GM08714 (cell line): ENCODE results near the gene ZNF213.
"Not testable (repeated sequence)": the region's sequence is repeated elsewhere in the genome, so short reads cannot be mapped to it uniquely, and the experiment has no call there.

Experiments used
- H3K4me3 ChIP-seq: fragments of 200-500 bp; sonication (Bioruptor generic); 2 replicates; pipeline ENCODE4 v1.5.1; 2014; ENCODE audit warnings: mild to moderate bottlenecking, low read length, inconsistent platforms
- ZNF274 ChIP-seq: IDR thresholded peaks from 2 replicates; pipeline ENCODE4 v1.6.1; 2012; ENCODE audit warnings: mild to moderate bottlenecking, low read depth, low read length

Gene ZNF213

DNA sequence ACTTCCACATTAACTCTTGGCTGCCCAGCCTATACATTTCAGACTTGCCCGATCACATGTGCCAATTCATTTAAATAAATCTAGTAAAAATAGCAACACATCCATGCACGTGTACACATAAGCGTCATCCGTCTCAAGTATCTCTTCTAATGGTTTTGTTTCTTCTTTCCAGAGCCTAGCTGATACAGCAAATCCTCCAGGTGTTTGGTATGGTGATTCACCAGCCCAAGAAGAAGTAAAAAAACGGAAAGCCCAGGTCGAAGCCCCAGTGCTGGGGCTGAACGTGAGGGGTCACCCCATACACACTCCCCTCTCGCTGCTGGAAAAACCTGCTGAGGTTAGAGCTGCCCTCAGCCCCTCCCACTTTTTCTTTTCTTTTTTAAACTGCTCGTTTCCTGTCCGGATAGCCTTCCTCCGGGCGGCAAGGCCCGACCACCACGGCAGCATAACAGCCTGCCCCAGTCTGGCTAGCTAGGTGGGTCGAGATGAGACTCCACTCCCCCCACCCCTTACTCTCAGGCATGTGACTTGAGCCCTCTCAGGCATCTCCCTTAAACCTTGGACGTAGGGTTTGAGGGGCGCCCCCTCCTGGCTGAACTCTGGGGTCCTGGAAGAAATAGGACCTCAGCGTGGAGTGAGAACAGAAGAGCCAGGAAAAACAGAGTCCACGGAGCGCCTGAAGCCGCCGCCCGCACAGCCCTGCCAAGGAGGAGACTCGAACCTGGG, 39.2 kb downstream of the ZNF213 start:
- TF ChIP-seq ZNF274 = no peak
- peak overlapping the region; percentile 8; the same call in 1 of the 2 replicates for H3K4me3 ChIP-seq

DNA sequence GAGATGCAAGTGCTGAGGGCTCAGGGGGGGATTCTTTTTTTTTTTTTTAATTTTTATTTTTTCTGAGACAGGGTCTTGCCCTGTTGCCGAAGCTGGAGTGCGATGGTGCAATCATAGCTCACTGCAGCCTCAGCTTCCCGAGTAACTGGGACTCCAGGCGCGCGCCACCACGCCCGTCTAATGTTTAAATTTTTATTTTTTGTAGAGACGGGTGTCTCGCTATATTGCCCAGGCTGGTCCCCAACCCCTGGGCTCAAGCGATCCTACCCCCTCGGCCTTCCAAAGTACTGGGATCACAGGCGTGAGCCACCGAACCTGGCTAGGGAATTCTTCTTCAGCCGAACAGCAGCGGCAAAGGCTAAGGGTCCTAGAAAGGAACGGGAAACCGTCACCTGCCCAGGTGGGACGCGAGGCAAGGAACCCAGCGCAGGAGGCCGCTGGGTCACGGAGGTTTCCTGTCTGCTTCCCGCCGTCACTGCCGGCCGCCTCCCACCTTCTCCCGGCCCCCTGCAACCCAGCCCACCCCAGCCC, 39.9 kb downstream of the ZNF213 start:
- no peak for TF ChIP-seq ZNF274
- peak overlapping the region; percentile 8; the same call in 1 of the 2 replicates for H3K4me3 ChIP-seq

DNA sequence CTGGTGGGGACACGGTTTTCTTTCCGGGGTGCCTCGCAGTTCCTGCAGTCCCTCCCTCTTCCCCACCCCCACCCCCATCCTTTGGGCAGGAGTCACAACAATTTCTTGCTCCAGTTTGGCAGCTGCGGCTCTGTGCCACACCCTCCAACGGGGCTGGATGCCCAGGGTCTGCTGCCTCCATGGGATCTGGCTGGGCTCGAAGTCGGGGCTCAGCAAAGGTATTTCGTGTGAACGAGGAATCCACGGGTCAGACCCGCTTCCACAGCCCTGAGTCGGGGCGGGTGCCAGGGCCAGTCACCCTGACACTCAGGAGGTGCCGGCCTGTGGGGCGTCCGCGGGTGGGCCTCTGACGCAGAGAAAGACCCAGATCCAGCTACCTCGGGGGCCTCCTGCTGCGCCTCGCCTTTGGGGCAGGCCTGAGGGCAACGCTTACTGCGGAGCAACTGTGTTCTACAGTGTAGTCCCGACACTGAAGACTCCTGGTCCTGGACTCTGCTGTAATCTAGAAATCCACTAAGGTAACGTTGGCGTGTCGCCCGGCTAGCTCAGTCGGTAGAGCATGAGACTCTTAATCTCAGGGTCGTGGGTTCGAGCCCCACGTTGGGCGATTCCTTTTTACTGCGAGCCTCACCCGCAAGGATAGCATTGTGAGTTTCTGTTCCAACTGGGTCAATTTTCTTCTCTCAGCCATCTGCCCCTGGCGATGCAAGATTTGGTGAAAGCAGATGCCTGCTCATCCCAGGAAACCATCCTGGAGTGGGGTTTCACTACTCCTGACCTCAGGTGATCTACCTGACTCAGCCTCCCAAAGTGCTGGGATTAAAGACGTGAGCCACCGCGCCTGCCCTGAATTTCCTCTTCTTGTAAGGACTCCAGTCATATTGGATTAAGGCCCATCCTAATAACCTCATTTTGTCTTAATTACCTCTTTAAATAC, 40.6 kb downstream of the ZNF213 start:
- no peak for TF ChIP-seq ZNF274
- no peak overlapping the region for H3K4me3 ChIP-seq

DNA sequence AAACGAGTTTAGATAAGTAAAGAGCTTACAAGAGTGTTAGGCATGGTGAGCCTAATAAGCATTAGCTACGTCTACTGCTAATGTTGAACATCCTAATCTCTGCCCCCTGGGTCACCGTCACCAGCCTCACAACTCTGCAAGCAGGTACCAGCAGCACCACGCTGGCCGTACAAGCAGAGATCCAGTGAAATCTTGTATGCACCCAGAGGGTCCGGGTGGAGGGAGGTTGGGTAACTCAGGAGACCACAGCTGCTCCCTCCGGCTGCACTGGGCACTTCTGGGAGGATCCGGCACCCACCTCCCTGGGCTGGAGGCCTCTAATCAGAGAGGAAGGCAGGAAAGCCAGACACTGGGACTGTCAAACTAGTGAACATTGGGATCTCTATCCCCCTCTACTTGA, 44.8 kb downstream of the ZNF213 start:
- TF ChIP-seq ZNF274 = no peak

DNA sequence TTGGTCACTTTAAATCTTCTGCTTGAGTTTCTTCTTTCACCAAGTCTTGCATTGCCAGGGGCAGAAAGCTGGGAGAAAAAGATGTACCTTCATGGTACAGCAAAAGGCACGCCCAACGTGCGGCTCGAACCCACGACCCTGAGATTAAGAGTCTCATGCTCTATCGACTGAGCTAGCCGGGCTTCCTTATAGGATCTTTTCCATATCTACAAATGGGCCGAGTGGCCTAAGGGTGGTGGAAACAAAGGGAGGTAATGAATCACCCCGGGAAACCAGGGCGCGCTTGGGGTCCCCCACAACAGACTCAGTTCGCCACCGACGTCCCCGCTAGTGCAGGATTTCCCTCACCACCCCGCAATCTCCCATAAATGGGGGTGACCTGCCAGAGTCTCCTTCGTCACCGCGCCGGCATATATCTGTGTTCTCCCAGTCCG, 45.6 kb downstream of the ZNF213 start:
- H3K4me3 ChIP-seq = no peak overlapping the region
- TF ChIP-seq ZNF274 = no peak

More for the DNA sequence above, 44.8 kb downstream of the ZNF213 start:
- H3K4me3 ChIP-seq = no peak overlapping the region

DNA sequence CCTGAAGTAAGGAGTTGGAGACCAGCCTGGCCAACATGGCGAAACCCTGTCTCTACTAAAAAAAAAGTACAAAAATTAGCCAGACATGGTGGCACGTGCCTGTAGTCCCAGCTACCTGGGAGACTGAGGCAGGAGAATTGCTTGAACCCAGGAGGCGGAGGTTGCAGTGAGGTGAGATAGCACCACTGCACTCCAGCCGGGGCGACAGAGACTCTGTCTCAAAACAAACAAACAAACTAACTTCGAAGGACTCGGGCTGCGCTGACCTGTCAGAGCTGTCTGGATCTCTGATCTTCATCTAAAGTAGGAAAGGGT, 47.4 kb downstream of the ZNF213 start:
- H3K4me3 ChIP-seq = not testable (repeated sequence)

DNA sequence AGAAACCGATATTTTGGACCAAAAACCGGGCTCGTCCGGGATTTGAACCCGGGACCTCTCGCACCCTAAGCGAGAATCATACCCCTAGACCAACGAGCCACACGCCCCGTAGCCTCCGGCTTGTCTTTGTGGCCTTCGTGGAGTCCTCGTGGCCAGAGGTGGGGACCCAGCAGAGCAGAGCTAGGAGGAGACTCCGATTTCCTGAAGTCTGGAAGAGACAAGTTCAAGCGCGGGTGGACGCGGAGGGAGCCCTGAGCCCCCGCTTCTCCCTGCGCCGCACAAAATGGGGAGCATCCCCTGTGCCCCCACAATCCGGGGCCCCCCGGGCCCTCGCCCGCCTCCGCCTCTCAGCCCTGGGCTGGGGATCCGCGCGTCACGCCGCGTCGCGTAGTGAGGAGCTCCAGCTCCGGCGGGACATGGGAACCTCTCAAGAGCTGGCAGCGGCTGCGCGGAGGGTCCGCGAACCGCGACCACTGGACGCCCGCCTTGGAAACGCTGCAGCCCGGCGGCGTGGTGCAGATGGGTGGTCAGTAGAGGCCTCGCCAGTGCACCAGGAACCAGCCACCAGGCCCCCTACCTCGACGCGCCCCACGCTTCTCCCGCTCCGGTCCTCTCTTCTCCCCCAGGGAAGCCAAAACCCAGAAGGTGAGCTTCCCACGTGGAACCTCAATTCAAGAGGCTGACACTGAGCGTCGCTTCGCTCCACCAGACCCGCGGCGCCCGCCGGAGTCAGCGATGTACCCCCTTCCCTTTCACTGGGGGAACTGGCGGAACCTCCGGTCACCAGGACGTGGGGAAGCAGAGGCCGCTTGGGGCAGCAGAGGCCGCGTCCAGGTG, 48.0 kb downstream of the ZNF213 start:
- no peak for TF ChIP-seq ZNF274
- H3K4me3 ChIP-seq = peak overlapping the region; percentile 62; the same call in 1 of the 2 replicates

DNA sequence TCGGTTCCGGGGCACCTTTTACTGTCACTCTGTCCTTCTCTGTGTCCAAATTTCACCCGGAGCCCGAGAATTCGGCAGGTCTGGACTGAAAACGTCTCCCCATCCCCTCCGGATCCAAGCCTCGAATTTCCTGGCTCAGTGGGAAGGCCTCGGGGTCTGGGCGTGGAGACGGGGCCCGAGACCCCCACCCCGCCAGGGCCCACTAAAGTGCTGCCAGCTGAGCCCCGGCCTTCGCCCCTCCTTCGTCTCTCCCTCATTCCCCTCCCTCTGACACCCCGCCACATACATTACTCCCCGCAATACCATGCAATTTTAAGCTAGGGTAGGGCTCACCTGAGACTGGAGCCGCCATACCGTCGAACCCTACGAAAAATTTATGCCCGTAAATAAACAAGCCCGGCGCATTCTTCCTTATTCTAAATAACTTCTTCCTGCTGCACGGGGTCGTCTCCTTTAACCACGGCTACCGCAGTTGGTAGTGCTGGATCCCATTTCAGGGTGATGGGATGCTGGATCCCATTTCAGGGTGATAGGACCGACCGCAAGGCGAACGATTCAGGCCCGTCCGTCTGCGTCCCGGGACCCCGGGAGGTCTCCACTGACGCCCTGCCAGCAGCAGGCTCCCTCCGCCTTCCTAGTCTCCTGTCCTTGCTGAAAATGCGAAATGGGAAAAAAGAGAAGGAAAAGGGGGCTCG, 48.8 kb downstream of the ZNF213 start:
- no peak for TF ChIP-seq ZNF274
- peak overlapping the region; percentile 62; the same call in 1 of the 2 replicates for H3K4me3 ChIP-seq

DNA sequence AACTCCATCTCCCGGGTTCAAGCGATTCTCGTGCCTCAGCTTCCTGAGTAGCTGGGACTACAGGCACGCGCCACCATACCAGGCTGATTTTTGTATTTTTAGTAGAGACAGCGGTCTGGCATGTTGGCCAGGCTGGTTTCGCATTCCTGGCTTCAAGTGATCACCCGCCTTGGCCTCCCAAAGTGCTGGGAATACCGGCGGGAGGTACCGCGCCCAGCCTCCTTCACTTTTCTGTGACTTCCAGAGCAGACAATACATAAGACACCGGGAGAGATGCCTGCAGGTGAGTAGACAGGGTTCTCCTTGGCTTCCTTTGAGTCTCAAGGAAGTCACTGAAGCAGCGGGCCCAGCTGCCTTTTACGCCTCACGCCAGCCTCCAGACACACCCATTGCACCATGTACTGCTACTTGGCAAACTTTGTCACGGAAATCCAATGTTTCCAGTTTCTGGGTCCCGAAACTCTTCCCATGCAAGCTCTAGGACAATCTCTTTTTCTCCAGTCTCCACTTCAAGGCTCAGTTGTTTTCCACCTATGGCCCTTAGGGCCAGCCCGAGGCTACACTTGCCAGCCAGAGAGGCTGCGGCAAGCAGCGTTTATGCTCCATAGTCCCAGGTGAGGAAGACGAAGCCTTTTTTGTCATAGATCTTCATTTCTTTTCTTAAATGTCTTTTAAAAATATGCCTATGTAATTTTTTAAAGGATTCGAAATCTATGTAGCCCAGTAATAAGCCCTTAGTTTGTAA, 52.3 kb downstream of the ZNF213 start:
- TF ChIP-seq ZNF274 = no peak
- H3K4me3 ChIP-seq = no peak overlapping the region

DNA sequence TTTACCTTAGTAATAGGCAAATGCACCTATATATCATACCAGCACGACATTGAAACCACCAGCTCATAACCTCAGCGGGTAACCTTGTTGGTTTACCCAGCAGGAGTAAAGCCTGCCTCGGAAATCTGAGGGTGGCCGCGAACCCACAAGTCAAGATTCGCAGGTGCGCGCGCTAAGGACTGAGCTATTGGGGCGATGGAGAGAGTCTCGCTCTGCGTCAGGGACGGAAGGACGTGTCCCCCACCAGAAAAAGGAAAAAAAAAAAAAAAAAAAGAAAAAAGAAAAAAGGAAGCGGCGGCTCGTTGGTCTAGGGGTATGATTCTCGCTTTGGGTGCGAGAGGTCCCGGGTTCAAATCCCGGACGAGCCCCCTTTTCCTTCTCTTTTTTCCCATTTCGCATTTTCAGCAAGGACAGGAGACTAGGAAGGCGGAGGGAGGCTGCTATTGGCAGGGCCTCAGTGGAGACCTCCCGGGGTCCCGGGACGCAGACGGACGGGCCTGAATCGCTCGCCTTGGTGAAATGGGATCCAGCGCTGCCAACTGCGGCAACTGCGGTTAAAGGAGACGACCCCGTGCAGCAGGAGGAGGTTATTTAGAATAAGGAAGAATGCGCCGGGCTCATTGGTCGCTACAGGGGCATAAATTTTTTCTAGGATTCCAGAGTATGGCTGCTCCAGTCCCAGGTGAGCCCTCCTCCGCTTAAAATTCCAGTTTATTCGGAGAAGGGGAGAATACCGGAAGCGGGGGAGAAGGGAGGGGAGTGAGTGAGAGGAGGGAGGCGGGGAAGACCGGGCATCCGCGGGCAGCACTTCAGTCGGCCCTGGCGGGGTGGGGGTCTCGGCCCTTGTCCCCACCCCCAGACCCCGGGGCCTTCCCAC, 53.2 kb downstream of the ZNF213 start, which contains the start of gene OR1F1:
Gene OR1F1 (plus strand): TSS at position 407 of the 877 bp plus-strand sequence.
- peak within 1 kb of the TSS; percentile 62 for H3K4me3 ChIP-seq
- no peak for TF ChIP-seq ZNF274

DNA sequence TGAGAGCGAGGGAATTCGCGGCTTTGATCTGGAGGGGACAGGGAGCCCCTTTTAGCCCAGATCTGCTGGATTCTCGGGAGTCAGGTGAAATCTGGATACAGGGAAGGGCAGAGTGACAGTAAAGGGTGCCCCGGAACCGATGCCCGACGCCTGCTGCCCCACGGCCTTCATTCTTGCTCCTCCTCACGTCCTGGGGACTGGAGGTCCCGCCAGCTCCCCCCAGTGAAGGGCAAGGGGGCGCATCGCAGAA, 53.8 kb downstream of the ZNF213 start:
- TF ChIP-seq ZNF274 = no peak
- peak overlapping the region; percentile 62; the same call in 1 of the 2 replicates for H3K4me3 ChIP-seq

DNA sequence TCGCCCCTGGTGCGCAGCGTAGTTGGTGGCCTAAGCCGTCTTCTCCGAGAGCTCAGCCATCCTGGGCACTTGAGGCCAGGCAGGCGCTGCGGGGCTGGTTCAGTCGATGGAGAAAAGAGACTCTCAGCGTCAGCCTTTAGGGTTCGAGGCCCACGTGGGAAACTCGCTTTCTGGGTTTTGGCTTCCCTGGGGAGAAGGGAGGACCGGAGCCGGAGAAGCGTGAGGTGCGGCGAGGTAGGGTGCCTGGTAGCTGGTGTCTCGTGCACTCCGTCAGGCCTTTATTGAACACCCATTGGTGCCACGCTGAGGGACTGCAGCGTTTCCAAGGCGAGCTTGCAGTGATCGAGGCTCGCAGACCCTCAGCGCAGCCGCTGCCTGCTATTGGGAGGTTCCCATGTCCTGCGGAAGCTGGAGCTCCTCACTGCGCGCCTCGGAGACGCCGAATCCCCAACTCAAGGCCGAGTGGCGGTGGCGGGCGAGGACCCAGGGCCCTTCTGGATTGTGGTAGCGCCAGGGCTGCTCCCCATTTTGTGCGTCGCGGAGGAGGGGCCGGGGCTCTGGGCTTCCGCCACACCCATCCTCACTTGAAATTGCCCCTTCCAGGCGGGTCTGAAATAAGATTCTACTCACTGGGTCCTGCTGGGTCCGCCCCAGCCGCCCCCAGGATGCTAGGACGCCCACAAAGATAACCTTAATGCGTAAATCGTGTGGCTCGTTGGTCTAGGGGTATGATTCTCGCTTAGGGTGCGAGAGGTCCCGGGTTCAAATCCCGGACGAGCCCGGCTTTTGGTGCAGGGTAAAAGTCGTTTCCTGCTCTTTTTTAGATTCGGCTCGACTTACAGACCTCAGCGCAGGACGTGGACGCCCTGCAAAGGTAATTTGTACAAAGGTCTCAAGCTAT, 54.3 kb downstream of the ZNF213 start:
- peak overlapping the region; percentile 62; the same call in 1 of the 2 replicates for H3K4me3 ChIP-seq

More for the DNA sequence above, 54.3 kb downstream of the ZNF213 start:
- TF ChIP-seq ZNF274 = no peak
